ENCODE measurements around the gene SLC66A2. TPM values are rescaled to one million over a fixed set of nuclear protein-coding genes. Genes with fewer than 3 reads are reported as not detected.

SLC66A2 gene
- total and polyA plus RNA-seq, 10 of the 15 experiments (the other 5 are each of a cell fraction or from before 2014, with no cell fraction given), result 0.69 to 42.5 (median 14.8) TPM

- 0 out of 2 replicates have a peak, but pooled peaks have one; percentile 63 for TF ChIP-seq MXI1 (IDR thresholded peaks at IDR 0.05; ENCODE audit: low read depth, low read length)
- no peak for TF ChIP-seq SMAD1 (IDR thresholded peaks at IDR 0.05; ENCODE audit: low read depth, partially characterized antibody)
- TF ChIP-seq NFYA (IDR thresholded peaks at IDR 0.05; ENCODE audit: borderline replicate concordance, low read depth, low read length), result no peak
- 0 out of 2 replicates have a peak, but pooled peaks have one; percentile 39 for TF ChIP-seq YY1 (IDR thresholded peaks at IDR 0.05; ENCODE audit: low read depth, low read length)
- TF ChIP-seq NFIC (IDR thresholded peaks at IDR 0.05; ENCODE audit: low read depth, low read length), result peak; percentile 88
- TF ChIP-seq CREM (IDR thresholded peaks at IDR 0.05; ENCODE audit: low read depth), result peak; percentile 78
- TF ChIP-seq RAD51 (IDR thresholded peaks at IDR 0.05), result no peak
- TF ChIP-seq NFYB (IDR thresholded peaks at IDR 0.05; ENCODE audit: insufficient read depth, low read depth, low read length), result no peak
- TF ChIP-seq BRCA1 (IDR thresholded peaks at IDR 0.05; ENCODE audit: low read depth, low read length), result no peak
Measured at GRCh38 chr18:79962835-79963657, 11.6 kb upstream of the SLC66A2 start (continued).

GRCh38 chr18:79962311-79962710, 10.9 kb upstream of the SLC66A2 start:
- peak overlapping the region; percentile 37; the same call in 1 of the 2 replicates for H3K4me3 ChIP-seq
- 0 out of 2 replicates have a peak overlapping the region, but pooled peaks have one; percentile 9 for H3K4me2 ChIP-seq (ENCODE audit: control insufficient read depth, insufficient read depth)
- H3K4me1 ChIP-seq (ENCODE audit: control insufficient read depth, insufficient read depth, low read length), result peaks cover 25% of the 10 kb centered on the region
- no peaks in the 10 kb centered on the region for H3K9me3 ChIP-seq (replicated peaks; ENCODE audit: control insufficient read depth, insufficient read depth, low read length)
- no peaks in the 10 kb centered on the region for H3K27me3 ChIP-seq (replicated peaks in 1 of 2; ENCODE audit: control insufficient read depth in 2 of 2, insufficient read depth in 2 of 2, low read length in 1 of 2)
- ChIA-PET CTCF (interaction anchor here (1.0 to 2.5 kb wide), 5 partner anchors 8 to 197 kb away, joined by 3 to 9 read pairs (median 7); partner anchors contain the start of gene TXNL4A), POLR2A (interaction anchor here (1.3 to 1.9 kb wide), 2 partner anchors 10 to 12 kb away, joined by 4 to 8 read pairs; partner anchors contain the start of gene SLC66A2), SMC1A (ENCODE audit: uncharacterized antibody, unreplicated experiment) (interaction anchor here (1.3 to 2.5 kb wide), 3 partner anchors 8 to 57 kb away, joined by 3 to 13 read pairs (median 5); no protein-coding TSS in a partner anchor), RAD21 (ENCODE audit: unreplicated experiment) (interaction anchor here (0.7 to 2.4 kb wide), 4 partner anchors 11 to 72 kb away, joined by 3 to 9 read pairs (median 4); partner anchors contain the start of genes RBFA, SLC66A2 and TXNL4A)
- BruUV-seq (replicated peaks), result no TSS peak
- no peak for DNase-seq (ENCODE audit: low read depth, low spot score)
- no peak for FAIRE-seq
- H2AFZ ChIP-seq (ENCODE audit: control insufficient read depth, low read depth, low read length), result no peak overlapping the region
- no peaks in the 10 kb centered on the region; the same call in 1 of the 2 replicates for H3K79me2 ChIP-seq (ENCODE audit: control insufficient read depth, insufficient read depth, low read length)
- intact Hi-C loops (cut with micrococcal nuclease; ENCODE audit: unreplicated experiment), result loop anchor here (2.0 to 5.0 kb wide), 3 partner anchors 145 to 282 kb away; partner anchors contain the start of gene ADNP2
- WGBS (ENCODE audit: insufficient coverage, insufficient replicate concordance, low lambda C conversion rate, missing lambda C conversion rate), result 91% methylated on average over 10 of the region's 10 CpGs
- no peak for ATAC-seq
- H4K20me1 ChIP-seq (ENCODE audit: control insufficient read depth, insufficient read depth), result no peaks in the 10 kb centered on the region
- in situ Hi-C loops (cut with MboI), result no loop called here
- no peaks in the 10 kb centered on the region for H3K36me3 ChIP-seq (ENCODE audit: control insufficient read depth in 2 of 2, insufficient read depth in 2 of 2, low read length in 1 of 2)
- no peak overlapping the region for H3K27ac ChIP-seq (ENCODE audit: control insufficient read depth, insufficient read depth)
- no peak overlapping the region for H3K9ac ChIP-seq (ENCODE audit: control insufficient read depth, insufficient read depth, low read length)
- TF ChIP-seq CBFB (IDR thresholded peaks at IDR 0.05; ENCODE audit: low read depth), result no peak
- TF ChIP-seq E2F8 (IDR thresholded peaks at IDR 0.05; ENCODE audit: low read depth, partially characterized antibody), result no peak
- no peak for TF ChIP-seq ZBTB33 (IDR thresholded peaks at IDR 0.05)
- no peak for TF ChIP-seq USF2 (IDR thresholded peaks at IDR 0.05; ENCODE audit: borderline replicate concordance, low read depth, low read length)
- no peak for TF ChIP-seq SMARCA5 (IDR thresholded peaks at IDR 0.05)
- no peak for TF ChIP-seq TCF7 (IDR thresholded peaks at IDR 0.05; ENCODE audit: borderline replicate concordance)
- no peak for TF ChIP-seq MTA3 (IDR thresholded peaks at IDR 0.05; ENCODE audit: borderline replicate concordance, low read length)

Measured in GM12878 (cell line).